GM18508 (cell line): ENCODE data around the gene INSM2.

Source experiments
- ATAC-seq: cut with Tn5 transposase; IDR thresholded peaks from one replicate; pipeline ENCODE4 v1.9.1; 2021; ENCODE audit warnings: moderate number of reproducible peaks; ENCODE audit not compliant: insufficient read depth, unreplicated experiment

The INSM2 gene

GRCh38 chr14:35533357-35534207, at the start of gene INSM2:
INSM2 (plus strand) TSS chr14:35534164; CDS start chr14:35534253, 89 bp downstream.
- ATAC-seq, result no peak

GRCh38 chr14:35492569-35493014, 41.4 kb upstream of the INSM2 start:
- no peak for ATAC-seq

- no peak for ATAC-seq
These were observed 38.7 kb upstream of the INSM2 start for GRCh38 chr14:35495278-35495677.

GRCh38 chr14:35499180-35499579, 34.8 kb upstream of the INSM2 start:
- ATAC-seq, result no peak

GRCh38 chr14:35503646-35504045, 30.3 kb upstream of the INSM2 start:
- ATAC-seq, result no peak

GRCh38 chr14:35504260-35504659, 29.7 kb upstream of the INSM2 start:
- no peak for ATAC-seq

- no peak for ATAC-seq
These were observed 27.5 kb upstream of the INSM2 start for GRCh38 chr14:35506461-35506860.

- no peak for ATAC-seq
These were observed 27.0 kb upstream of the INSM2 start for GRCh38 chr14:35506927-35507326.

- no peak for ATAC-seq
These were observed 24.1 kb upstream of the INSM2 start for GRCh38 chr14:35509846-35510245.

- no peak for ATAC-seq
These were observed 21.2 kb upstream of the INSM2 start for GRCh38 chr14:35512765-35513164.

- no peak for ATAC-seq
These were observed 18.0 kb upstream of the INSM2 start for GRCh38 chr14:35515916-35516315.

- no peak for ATAC-seq
These were observed 14.0 kb upstream of the INSM2 start for GRCh38 chr14:35519986-35520385.

GRCh38 chr14:35525695-35526094, 8.3 kb upstream of the INSM2 start:
- no peak for ATAC-seq

- ATAC-seq, result no peak
These were observed 7.0 kb upstream of the INSM2 start for GRCh38 chr14:35526962-35527361.

GRCh38 chr14:35531960-35532747, 1.8 kb upstream of the INSM2 start:
- no peak for ATAC-seq

GRCh38 chr14:35532783-35533356, 1.1 kb upstream of the INSM2 start:
- no peak for ATAC-seq

GRCh38 chr14:35534208-35534872, 376 bp downstream of the INSM2 start:
- ATAC-seq, result no peak

- ATAC-seq, result no peak
These were observed 1.0 kb downstream of the INSM2 start for GRCh38 chr14:35534873-35535482.

- ATAC-seq, result no peak
These were observed 1.6 kb downstream of the INSM2 start for GRCh38 chr14:35535483-35536112.

- no peak for ATAC-seq
These were observed 6.0 kb downstream of the INSM2 start for GRCh38 chr14:35539969-35540368.
